GM18508 (cell line): ENCODE measurements around the gene UMPS.

Source experiments
- ATAC-seq: cut with Tn5 transposase; IDR thresholded peaks from one replicate; pipeline ENCODE4 v1.9.1; 2021; ENCODE audit warnings: moderate number of reproducible peaks; ENCODE audit not compliant: insufficient read depth, unreplicated experiment

Gene UMPS

GRCh38 chr3:124793054-124793739 is 62.9 kb downstream of the UMPS start:
- ATAC-seq = no peak

GRCh38 chr3:124796477-124796876 is 66.2 kb downstream of the UMPS start:
- ATAC-seq = no peak

GRCh38 chr3:124797426-124797945 is 67.2 kb downstream of the UMPS start:
- no peak for ATAC-seq
